A673 (cell line): ENCODE results near the gene RBM34. TPM values are rescaled to one million over a fixed set of nuclear protein-coding genes. Genes with fewer than 3 reads are reported as not detected.

Experiments
- BruUV-seq: library from RNA; stranded (reverse); fragments of 400-500 nt; replicated peaks from 2 replicates; lab custom pipeline; 2021; lab: Mats Ljungman, UMichigan
- CTCF ChIA-PET: fragments of 300-600 bp; sonication (Branson Sonifier 250); formaldehyde crosslinking; loops from one replicate; lab custom pipeline; 2022; ENCODE audit warnings: antibody characterized with exemption; lab: Charles Lee
- POLR2A ChIA-PET: fragments of 300-600 bp; sonication (Branson Sonifier 250); formaldehyde crosslinking; loops from one replicate; lab custom pipeline; 2022; ENCODE audit warnings: antibody characterized with exemption; ENCODE audit not compliant: low non-redundant PET; lab: Charles Lee
- DNase-seq: peaks from one replicate; pipeline ENCODE4 v3.0.0-alpha.2; 2015; ENCODE audit warnings: low spot score
- H3K27ac ChIP-seq: fragments of 200-600 bp; sonication (generic); 2 replicates; pipeline ENCODE4 v1.5.1; 2016; ENCODE audit warnings: mixed run types, low read depth, mild to moderate bottlenecking, mixed read lengths, antibody characterized with exemption, low read length; ENCODE audit not compliant: poor library complexity, severe bottlenecking
- H3K27me3 ChIP-seq: fragments of 200-600 bp; sonication (generic); replicated peaks from 2 replicates; pipeline ENCODE4 v1.6.1; 2017; ENCODE audit warnings: mixed run types, low read depth, mild to moderate bottlenecking, mixed read lengths, antibody characterized with exemption, low read length; ENCODE audit not compliant: insufficient read depth, poor library complexity
- H3K36me3 ChIP-seq: fragments of 200-600 bp; sonication (generic); 2 replicates; pipeline ENCODE4 v1.6.1; 2016; ENCODE audit warnings: mixed run types, mild to moderate bottlenecking, mixed read lengths, antibody characterized with exemption, low read length; ENCODE audit not compliant: insufficient read depth, poor library complexity, severe bottlenecking
- H3K4me1 ChIP-seq: fragments of 200-600 bp; sonication (generic); 2 replicates; pipeline ENCODE4 v1.6.1; 2017; ENCODE audit warnings: mixed run types, mild to moderate bottlenecking, mixed read lengths, antibody characterized with exemption, low read length; ENCODE audit not compliant: insufficient read depth, poor library complexity, severe bottlenecking
- H3K4me3 ChIP-seq: fragments of 200-600 bp; sonication (generic); 2 replicates; pipeline ENCODE4 v1.5.1; 2016; ENCODE audit warnings: low read depth, mixed run types, mild to moderate bottlenecking, mixed read lengths, low read length; ENCODE audit not compliant: poor library complexity, severe bottlenecking
- H3K9me3 ChIP-seq: fragments of 200-600 bp; sonication (generic); 2 replicates; pipeline ENCODE4 v1.6.1; 2016; ENCODE audit warnings: mixed run types, low read depth, mild to moderate bottlenecking, mixed read lengths, antibody characterized with exemption, low read length; ENCODE audit not compliant: poor library complexity, severe bottlenecking
- EZH2 ChIP-seq: fragments of 200-600 bp; sonication (generic); IDR thresholded peaks from 2 replicates; pipeline ENCODE4 v1.6.1; 2017; ENCODE audit warnings: borderline replicate concordance, low read depth, mild to moderate bottlenecking, mixed read lengths, antibody characterized with exemption, low read length; ENCODE audit not compliant: poor library complexity, severe bottlenecking
- intact Hi-C: fragments of 100-400 bp; cut with micrococcal nuclease; formaldehyde crosslinking; loops from one replicate; pipeline ENCODE4 v1.10.0; 2022; ENCODE audit not compliant: unreplicated experiment
- total RNA-seq: library from RNA; stranded (reverse); gene quantifications from 2 replicates; pipeline ENCODE4 v1.2.3, GENCODE V29; 2021
- TF ChIP-seq, protein P1 (sequence below): fragments of 300-800, 200-600 bp; sonication (generic); conservative IDR thresholded peaks from 2 replicates; pipeline ENCODE4 v1.5.1; 2017; ENCODE audit warnings: low read depth, mild to moderate bottlenecking, antibody characterized with exemption, low read length, moderate library complexity, mixed read lengths

RBM34 gene
- total RNA-seq, 1 experiment from 2014 or later = 69.4 TPM

DNA sequence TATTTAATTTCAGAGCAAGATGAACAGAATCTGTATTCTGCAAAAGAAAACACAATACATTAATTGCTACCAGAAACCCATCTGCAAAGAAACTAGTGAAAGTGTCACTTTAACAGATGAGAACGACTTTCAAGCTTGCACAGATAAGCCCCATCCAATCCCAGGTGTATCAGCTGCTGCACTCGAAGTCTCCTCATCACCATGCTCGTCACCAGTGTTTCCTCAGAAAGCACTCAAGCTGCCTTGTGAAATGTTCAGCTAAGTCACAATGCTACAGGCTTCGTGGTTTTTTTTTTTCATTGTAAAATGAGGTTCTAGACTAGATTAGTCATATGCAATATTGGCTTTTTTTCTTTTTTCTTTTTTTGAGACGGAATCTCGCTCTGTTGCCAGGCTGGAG is 29.1 kb downstream of the RBM34 start:
- no peaks in the 10 kb centered on the region for H3K27me3 ChIP-seq

DNA sequence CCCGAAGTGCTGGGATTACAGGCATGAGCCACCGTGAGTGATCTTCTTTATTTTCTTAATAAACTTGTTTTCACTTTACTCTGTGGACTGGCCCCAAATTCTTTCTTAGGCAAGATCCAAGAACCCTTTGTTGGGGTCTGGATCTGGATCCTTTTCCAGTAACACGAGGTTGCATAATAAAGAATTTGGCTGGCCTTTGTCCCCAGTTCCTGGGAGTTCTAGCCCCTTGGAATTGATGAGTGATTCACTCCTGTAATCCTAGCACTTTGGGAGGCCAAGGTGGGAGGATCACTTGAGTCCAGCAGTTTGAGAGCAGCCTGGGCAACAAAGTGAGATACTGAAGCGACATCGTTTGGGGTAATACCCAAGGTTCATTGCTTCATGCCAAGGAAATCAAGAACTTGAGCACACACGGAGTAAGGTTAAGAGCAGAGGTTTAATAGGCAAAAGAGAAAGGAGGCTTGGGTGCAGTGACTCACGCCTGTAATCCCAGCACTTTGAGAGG is 30.2 kb downstream of the RBM34 start:
- Histone ChIP-seq H3K27ac (no peak overlapping the region), H3K9me3 (no peaks in the 10 kb centered on the region), H3K4me1 (no peaks in the 10 kb centered on the region), H3K36me3 (peaks cover 10% of the 10 kb centered on the region), H3K27me3 (no peaks in the 10 kb centered on the region), H3K4me3 (no peak overlapping the region)
- ChIA-PET CTCF (interaction anchor here (0.6 kb wide), 1 partner anchor 26 kb away, joined by 3 read pairs; no protein-coding TSS in a partner anchor), POLR2A (no interaction called here)
- no TSS peak for BruUV-seq
- intact Hi-C loops = no loop called here
- DNase-seq = no peak
- TF ChIP-seq EZH2 = no peak
- TF ChIP-seq, protein P1, sequence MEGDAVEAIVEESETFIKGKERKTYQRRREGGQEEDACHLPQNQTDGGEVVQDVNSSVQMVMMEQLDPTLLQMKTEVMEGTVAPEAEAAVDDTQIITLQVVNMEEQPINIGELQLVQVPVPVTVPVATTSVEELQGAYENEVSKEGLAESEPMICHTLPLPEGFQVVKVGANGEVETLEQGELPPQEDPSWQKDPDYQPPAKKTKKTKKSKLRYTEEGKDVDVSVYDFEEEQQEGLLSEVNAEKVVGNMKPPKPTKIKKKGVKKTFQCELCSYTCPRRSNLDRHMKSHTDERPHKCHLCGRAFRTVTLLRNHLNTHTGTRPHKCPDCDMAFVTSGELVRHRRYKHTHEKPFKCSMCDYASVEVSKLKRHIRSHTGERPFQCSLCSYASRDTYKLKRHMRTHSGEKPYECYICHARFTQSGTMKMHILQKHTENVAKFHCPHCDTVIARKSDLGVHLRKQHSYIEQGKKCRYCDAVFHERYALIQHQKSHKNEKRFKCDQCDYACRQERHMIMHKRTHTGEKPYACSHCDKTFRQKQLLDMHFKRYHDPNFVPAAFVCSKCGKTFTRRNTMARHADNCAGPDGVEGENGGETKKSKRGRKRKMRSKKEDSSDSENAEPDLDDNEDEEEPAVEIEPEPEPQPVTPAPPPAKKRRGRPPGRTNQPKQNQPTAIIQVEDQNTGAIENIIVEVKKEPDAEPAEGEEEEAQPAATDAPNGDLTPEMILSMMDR = no peak

More for the DNA sequence above, 29.1 kb downstream of the RBM34 start:
- TF ChIP-seq, protein P1 = no peak
- TF ChIP-seq EZH2 = no peak
- Histone ChIP-seq H3K9me3 (no peaks in the 10 kb centered on the region), H3K4me1 (no peaks in the 10 kb centered on the region), H3K4me3 (no peak overlapping the region), H3K36me3 (peaks cover 14% of the 10 kb centered on the region), H3K27ac (no peak overlapping the region)
- POLR2A ChIA-PET = no interaction called here
- CTCF ChIA-PET = no interaction called here
- no TSS peak for BruUV-seq
- no peak for DNase-seq
- intact Hi-C loops = no loop called here

DNA sequence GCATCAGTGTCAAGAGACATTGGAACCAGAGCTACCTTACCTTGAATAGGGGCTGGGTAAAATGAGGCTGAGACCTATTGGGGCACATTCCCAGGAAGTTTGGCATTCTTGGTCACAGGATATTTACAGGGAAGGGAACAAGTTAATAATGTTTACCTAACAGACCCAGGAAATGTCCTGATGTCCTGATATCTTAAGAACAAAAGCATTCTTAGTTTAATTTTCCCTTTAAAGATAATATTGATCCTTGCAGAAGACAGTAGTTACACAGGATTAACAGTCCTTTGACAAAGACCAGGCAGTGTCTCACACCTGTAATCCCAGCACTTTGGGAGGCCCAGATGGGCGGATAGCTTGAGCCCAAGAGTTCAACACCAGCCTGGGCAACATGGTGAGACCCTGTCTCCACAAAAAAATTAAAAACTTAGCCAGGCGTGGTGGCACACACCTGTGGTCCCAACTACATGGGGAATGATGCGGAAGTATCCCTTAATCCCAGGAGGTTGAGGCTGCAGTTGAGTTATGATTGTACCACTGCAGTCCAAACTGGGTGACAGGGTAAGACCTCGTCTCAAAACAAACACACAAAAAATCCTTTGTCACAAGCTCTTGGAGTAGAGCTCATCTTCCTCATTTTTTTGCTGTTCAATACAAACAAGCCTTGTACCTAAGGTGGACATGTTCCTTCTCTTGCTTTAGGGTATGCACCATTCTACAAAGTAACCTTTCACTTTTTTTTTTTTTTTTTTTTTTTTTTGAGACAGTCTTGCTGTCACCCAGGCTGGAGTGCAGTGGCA is 31.1 kb downstream of the RBM34 start:
- BruUV-seq = no TSS peak
- no peak for DNase-seq
- intact Hi-C loops = no loop called here
- Histone ChIP-seq H3K9me3 (no peaks in the 10 kb centered on the region), H3K36me3 (peaks cover 3% of the 10 kb centered on the region), H3K4me3 (no peak overlapping the region), H3K27me3 (no peaks in the 10 kb centered on the region), H3K27ac (peak overlapping the region; percentile 94), H3K4me1 (no peaks in the 10 kb centered on the region)
- ChIA-PET POLR2A (no interaction called here), CTCF (interaction anchor here (0.6 kb wide), 1 partner anchor 25 kb away, joined by 3 read pairs; no protein-coding TSS in a partner anchor)
- TF ChIP-seq EZH2 = no peak
- TF ChIP-seq, protein P1 = no peak
